ENCODE measurements around the gene PYHIN1.

DNA sequence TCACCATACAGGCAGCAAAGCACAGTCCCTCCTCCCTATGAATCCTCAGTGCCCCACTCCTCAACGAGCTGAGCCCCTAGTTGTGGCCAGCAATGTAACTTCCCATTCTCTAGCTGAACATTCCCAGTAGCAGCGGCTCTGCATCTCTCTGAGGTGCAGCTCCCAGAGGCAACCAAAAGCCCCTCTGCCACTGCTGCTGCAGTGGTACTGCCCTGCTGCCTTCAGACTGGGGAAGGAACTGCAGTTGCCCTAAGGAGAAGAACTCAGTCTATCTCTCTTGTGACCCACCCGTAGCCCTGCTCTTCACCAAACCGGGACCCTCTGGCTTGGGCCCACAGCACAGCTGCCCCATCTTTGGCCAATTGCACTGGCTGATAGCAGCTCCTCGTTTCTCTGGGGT, 31.6 kb downstream of the PYHIN1 start:
- TF ChIP-seq, protein P1, sequence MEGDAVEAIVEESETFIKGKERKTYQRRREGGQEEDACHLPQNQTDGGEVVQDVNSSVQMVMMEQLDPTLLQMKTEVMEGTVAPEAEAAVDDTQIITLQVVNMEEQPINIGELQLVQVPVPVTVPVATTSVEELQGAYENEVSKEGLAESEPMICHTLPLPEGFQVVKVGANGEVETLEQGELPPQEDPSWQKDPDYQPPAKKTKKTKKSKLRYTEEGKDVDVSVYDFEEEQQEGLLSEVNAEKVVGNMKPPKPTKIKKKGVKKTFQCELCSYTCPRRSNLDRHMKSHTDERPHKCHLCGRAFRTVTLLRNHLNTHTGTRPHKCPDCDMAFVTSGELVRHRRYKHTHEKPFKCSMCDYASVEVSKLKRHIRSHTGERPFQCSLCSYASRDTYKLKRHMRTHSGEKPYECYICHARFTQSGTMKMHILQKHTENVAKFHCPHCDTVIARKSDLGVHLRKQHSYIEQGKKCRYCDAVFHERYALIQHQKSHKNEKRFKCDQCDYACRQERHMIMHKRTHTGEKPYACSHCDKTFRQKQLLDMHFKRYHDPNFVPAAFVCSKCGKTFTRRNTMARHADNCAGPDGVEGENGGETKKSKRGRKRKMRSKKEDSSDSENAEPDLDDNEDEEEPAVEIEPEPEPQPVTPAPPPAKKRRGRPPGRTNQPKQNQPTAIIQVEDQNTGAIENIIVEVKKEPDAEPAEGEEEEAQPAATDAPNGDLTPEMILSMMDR (IDR thresholded peaks at IDR 0.05; ENCODE audit: borderline replicate concordance, extremely low read depth, low read length, poor library complexity, severe bottlenecking), result no peak
- no peak for TF ChIP-seq EZH2 (IDR thresholded peaks at IDR 0.05; ENCODE audit: borderline replicate concordance, low read depth, low read length, severe bottlenecking)
